ENCODE data around the gene KIAA1217. TPM values are rescaled to one million over a fixed set of nuclear protein-coding genes. Genes with fewer than 3 reads are reported as not detected.

Gene KIAA1217
- total and polyA plus RNA-seq, 3 experiments from 2014 or later = 0.20 TPM; not detected in 2

DNA sequence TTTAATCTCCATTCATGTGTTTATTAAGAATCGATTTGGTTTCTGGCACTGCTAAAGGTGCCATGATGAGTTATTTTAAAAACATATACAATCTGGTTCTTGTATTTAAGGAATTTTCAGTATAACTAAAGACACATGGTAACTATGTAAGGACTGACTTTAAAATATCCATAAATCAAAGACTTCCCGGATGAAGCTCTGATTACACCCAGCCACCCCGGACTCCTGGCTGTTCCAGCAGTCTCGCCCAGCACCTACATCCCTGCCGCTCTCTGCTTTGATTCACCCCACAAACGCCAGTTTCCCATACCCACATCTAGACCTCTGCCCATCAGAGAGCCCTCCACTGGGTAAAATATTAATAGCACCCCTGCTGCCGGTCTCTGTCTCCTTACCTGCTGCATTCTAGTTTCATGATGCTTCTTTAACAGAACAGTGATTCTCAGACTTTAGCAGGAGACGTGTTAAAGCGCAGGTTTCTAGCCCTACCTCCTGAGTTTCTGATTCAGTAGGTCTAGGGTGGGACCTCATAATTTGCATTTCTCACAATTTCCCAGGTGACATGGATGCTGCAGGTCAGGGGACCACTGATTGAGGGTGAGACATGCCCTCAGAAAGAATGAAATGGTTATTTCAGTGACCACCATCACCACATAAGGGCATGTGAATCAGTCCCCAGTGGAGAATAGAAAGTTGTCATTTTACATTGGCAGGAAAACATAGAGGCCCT, 185.7 kb downstream of the KIAA1217 start:
- CTCF ChIA-PET = no interaction called here
- no peaks in the 10 kb centered on the region for H3K4me1 ChIP-seq (ENCODE audit: insufficient read depth, low read length)
- no peaks in the 10 kb centered on the region for H3K9me3 Mint-ChIP-seq
- H3K4me1 Mint-ChIP-seq = no peaks in the 10 kb centered on the region
- H3K27ac Mint-ChIP-seq = no peak overlapping the region
- no peaks in the 10 kb centered on the region for H3K36me3 Mint-ChIP-seq
- no peak overlapping the region for H3K4me3 Mint-ChIP-seq
- H3K27me3 Mint-ChIP-seq = peaks cover 6% of the 10 kb centered on the region in 2 donors
- POLR2A ChIA-PET = no interaction called here
- H3K4me3 ChIP-seq (ENCODE audit: low read length) = no peak overlapping the region
- H3K27ac ChIP-seq (ENCODE audit: low read depth, low read length) = no peak overlapping the region
- no peaks in the 10 kb centered on the region for H3K27me3 ChIP-seq (ENCODE audit: insufficient read depth, low read length, poor library complexity, severe bottlenecking)
- no peaks in the 10 kb centered on the region for H3K36me3 ChIP-seq (ENCODE audit: insufficient read depth, low read length)
- no peaks in the 10 kb centered on the region for H3K9me3 ChIP-seq (ENCODE audit: low read length)
- no peak for DNase-seq

- DNase-seq = no peak
- Histone ChIP-seq H3K4me1 (ENCODE audit: insufficient read depth, low read length) (no peaks in the 10 kb centered on the region), H3K27ac (ENCODE audit: low read depth, low read length) (no peak overlapping the region), H3K27me3 (ENCODE audit: insufficient read depth, low read length, poor library complexity, severe bottlenecking) (no peaks in the 10 kb centered on the region), H3K4me3 (ENCODE audit: low read length) (no peak overlapping the region), H3K36me3 (ENCODE audit: insufficient read depth, low read length) (no peaks in the 10 kb centered on the region), H3K9me3 (ENCODE audit: low read length) (no peaks in the 10 kb centered on the region)
- peaks cover 0 to 2% (median 0%) of the 10 kb centered on the region in 5 donors for H3K9me3 Mint-ChIP-seq
- peaks cover 6% of the 10 kb centered on the region in 2 donors for H3K27me3 Mint-ChIP-seq
- H3K36me3 Mint-ChIP-seq = no peaks in the 10 kb centered on the region
- ChIA-PET POLR2A (no interaction called here), CTCF (no interaction called here)
- no peak overlapping the region for H3K4me3 Mint-ChIP-seq
- H3K4me1 Mint-ChIP-seq = no peaks in the 10 kb centered on the region
- H3K27ac Mint-ChIP-seq = no peak overlapping the region
These were observed 187.5 kb downstream of the KIAA1217 start for GRCh38 chr10:24396396-24396795.

DNA sequence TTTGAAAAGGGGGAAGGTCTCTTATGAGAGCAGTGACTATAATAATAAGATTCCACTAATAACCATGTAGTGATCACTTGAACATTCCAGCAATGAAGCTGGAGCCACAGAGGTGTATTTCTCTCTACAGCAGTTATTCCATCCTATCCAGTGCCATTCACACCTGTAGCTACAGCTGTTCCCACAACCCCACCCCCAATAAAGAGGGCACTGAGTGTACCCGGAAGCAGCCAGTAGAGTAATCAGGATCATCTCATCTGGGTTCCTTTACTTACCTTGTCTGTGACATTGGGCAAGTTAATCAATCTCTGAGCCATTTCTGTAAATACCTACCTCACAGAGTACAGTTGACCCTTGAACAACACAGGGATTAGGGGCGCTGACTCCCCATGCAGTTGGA, 188.7 kb downstream of the KIAA1217 start:
- Histone ChIP-seq H3K36me3 (ENCODE audit: insufficient read depth, low read length) (no peaks in the 10 kb centered on the region), H3K27ac (ENCODE audit: low read depth, low read length) (no peak overlapping the region), H3K4me3 (ENCODE audit: low read length) (no peak overlapping the region), H3K9me3 (ENCODE audit: low read length) (no peaks in the 10 kb centered on the region), H3K27me3 (ENCODE audit: insufficient read depth, low read length, poor library complexity, severe bottlenecking) (no peaks in the 10 kb centered on the region), H3K4me1 (ENCODE audit: insufficient read depth, low read length) (no peaks in the 10 kb centered on the region)
- ChIA-PET CTCF (no interaction called here), POLR2A (interaction anchor here (0.6 kb wide), 1 partner anchor 271 kb away, joined by 5 read pairs; no protein-coding TSS in a partner anchor)
- peaks cover 0 to 3% (median 0%) of the 10 kb centered on the region in 5 donors for H3K9me3 Mint-ChIP-seq
- no peak for DNase-seq
- H3K4me1 Mint-ChIP-seq = no peaks in the 10 kb centered on the region
- no peak overlapping the region for H3K27ac Mint-ChIP-seq
- H3K4me3 Mint-ChIP-seq = no peak overlapping the region
- H3K36me3 Mint-ChIP-seq = no peaks in the 10 kb centered on the region
- H3K27me3 Mint-ChIP-seq = peaks cover 6% of the 10 kb centered on the region in 2 donors

DNA sequence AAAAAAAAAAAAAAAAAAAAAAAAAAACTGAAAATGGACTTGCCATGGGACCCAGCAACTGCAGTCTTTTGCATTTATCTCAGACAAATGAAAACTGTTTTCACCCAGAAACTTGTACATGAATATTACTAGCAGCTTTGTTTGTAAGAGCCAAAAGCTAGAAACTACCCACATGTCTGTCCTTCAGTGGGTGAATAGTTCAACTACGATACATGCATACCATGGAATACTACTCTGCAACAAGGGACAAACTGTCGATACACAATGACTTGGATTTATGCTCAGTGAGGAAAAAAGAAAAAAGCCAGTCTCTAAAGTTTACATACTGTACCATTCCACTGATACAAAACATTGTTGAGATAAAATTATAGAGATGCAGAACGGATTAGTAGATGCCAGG, 195.6 kb downstream of the KIAA1217 start:
- no peak for DNase-seq
- Mint-ChIP-seq H3K9me3 (peaks cover 0 to 3% (median 0%) of the 10 kb centered on the region in 5 donors), H3K4me3 (no peak overlapping the region), H3K27me3 (no peaks in the 10 kb centered on the region), H3K36me3 (no peaks in the 10 kb centered on the region), H3K4me1 (no peaks in the 10 kb centered on the region), H3K27ac (no peak overlapping the region)
- Histone ChIP-seq H3K9me3 (ENCODE audit: low read length) (no peaks in the 10 kb centered on the region), H3K4me1 (ENCODE audit: insufficient read depth, low read length) (no peaks in the 10 kb centered on the region), H3K4me3 (ENCODE audit: low read length) (no peak overlapping the region), H3K27ac (ENCODE audit: low read depth, low read length) (no peak overlapping the region), H3K27me3 (ENCODE audit: insufficient read depth, low read length, poor library complexity, severe bottlenecking) (no peaks in the 10 kb centered on the region), H3K36me3 (ENCODE audit: insufficient read depth, low read length) (no peaks in the 10 kb centered on the region)
- ChIA-PET POLR2A (no interaction called here), CTCF (no interaction called here)

DNA sequence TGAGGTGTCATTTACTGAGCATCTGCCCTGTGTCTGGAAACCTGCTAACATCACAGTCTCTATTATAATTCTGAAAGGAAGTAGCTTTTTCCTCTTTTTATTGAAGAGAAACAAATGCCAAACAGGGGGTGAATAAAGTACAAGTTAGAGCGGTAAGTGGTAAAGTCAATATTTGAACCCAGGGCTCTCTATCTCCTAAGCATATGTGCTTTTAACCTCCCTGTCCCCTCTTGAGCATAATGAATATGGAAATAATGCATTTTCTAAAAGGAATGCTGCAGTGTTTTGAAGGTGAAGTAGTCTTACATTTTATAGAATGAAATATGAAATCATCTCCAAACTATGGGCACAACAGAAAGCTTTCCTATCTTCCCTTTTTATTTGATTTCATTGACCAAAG, 196.7 kb downstream of the KIAA1217 start:
- Mint-ChIP-seq H3K27ac (no peak overlapping the region), H3K4me3 (no peak overlapping the region), H3K36me3 (no peaks in the 10 kb centered on the region), H3K4me1 (no peaks in the 10 kb centered on the region), H3K9me3 (peaks cover 0 to 1% (median 0%) of the 10 kb centered on the region in 5 donors), H3K27me3 (no peaks in the 10 kb centered on the region)
- H3K4me1 ChIP-seq (ENCODE audit: insufficient read depth, low read length) = no peaks in the 10 kb centered on the region
- H3K9me3 ChIP-seq (ENCODE audit: low read length) = no peaks in the 10 kb centered on the region
- no peak for DNase-seq
- H3K36me3 ChIP-seq (ENCODE audit: insufficient read depth, low read length) = no peaks in the 10 kb centered on the region
- no peak overlapping the region for H3K27ac ChIP-seq (ENCODE audit: low read depth, low read length)
- CTCF ChIA-PET = no interaction called here
- POLR2A ChIA-PET = no interaction called here
- H3K27me3 ChIP-seq (ENCODE audit: insufficient read depth, low read length, poor library complexity, severe bottlenecking) = no peaks in the 10 kb centered on the region
- no peak overlapping the region for H3K4me3 ChIP-seq (ENCODE audit: low read length)

- H3K36me3 Mint-ChIP-seq = no peaks in the 10 kb centered on the region
- Histone ChIP-seq H3K27me3 (ENCODE audit: insufficient read depth, low read length, poor library complexity, severe bottlenecking) (no peaks in the 10 kb centered on the region), H3K27ac (ENCODE audit: low read depth, low read length) (no peak overlapping the region), H3K4me3 (ENCODE audit: low read length) (no peak overlapping the region), H3K4me1 (ENCODE audit: insufficient read depth, low read length) (no peaks in the 10 kb centered on the region), H3K9me3 (ENCODE audit: low read length) (no peaks in the 10 kb centered on the region), H3K36me3 (ENCODE audit: insufficient read depth, low read length) (no peaks in the 10 kb centered on the region)
- no peaks in the 10 kb centered on the region for H3K9me3 Mint-ChIP-seq
- ChIA-PET POLR2A (no interaction called here), CTCF (no interaction called here)
- no peaks in the 10 kb centered on the region for H3K27me3 Mint-ChIP-seq
- no peak overlapping the region for H3K27ac Mint-ChIP-seq
- no peak overlapping the region for H3K4me3 Mint-ChIP-seq
- no peaks in the 10 kb centered on the region for H3K4me1 Mint-ChIP-seq
- DNase-seq = no peak
These were observed 198.0 kb downstream of the KIAA1217 start for GRCh38 chr10:24406809-24407483.

GRCh38 chr10:24407928-24408327, 199.0 kb downstream of the KIAA1217 start:
- DNase-seq = no peak
- H3K27ac ChIP-seq (ENCODE audit: low read depth, low read length) = no peak overlapping the region
- no peaks in the 10 kb centered on the region for H3K36me3 Mint-ChIP-seq
- H3K9me3 Mint-ChIP-seq = no peaks in the 10 kb centered on the region
- no peak overlapping the region for H3K4me3 ChIP-seq (ENCODE audit: low read length)
- H3K27ac Mint-ChIP-seq = no peak overlapping the region
- ChIA-PET POLR2A (no interaction called here), CTCF (no interaction called here)
- H3K27me3 Mint-ChIP-seq = no peaks in the 10 kb centered on the region
- no peak overlapping the region for H3K4me3 Mint-ChIP-seq
- no peaks in the 10 kb centered on the region for H3K9me3 ChIP-seq (ENCODE audit: low read length)
- H3K4me1 ChIP-seq (ENCODE audit: insufficient read depth, low read length) = no peaks in the 10 kb centered on the region
- no peaks in the 10 kb centered on the region for H3K36me3 ChIP-seq (ENCODE audit: insufficient read depth, low read length)
- H3K27me3 ChIP-seq (ENCODE audit: insufficient read depth, low read length, poor library complexity, severe bottlenecking) = no peaks in the 10 kb centered on the region
- H3K4me1 Mint-ChIP-seq = no peaks in the 10 kb centered on the region

DNA sequence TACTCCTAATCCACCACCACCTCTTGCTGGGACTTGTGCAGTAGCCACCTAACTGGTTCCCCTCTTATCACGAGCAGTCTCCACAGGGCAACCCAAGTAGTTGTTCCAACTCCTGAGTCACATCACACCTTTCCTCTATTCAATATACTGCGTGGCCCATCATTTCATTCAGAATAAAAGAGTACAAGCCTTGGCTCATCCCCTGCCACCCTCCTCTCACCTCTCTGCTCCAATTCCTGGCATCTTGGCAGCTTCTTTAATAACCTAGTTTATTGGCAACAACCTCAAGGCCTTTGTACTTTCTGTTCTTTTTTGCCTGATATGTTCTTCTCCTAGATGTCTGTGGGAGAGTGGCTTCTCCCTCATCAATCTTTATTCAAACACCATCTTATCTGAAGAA, 199.4 kb downstream of the KIAA1217 start:
- ChIA-PET POLR2A (no interaction called here), CTCF (no interaction called here)
- Mint-ChIP-seq H3K27ac (no peak overlapping the region), H3K36me3 (no peaks in the 10 kb centered on the region), H3K27me3 (no peaks in the 10 kb centered on the region), H3K4me1 (no peaks in the 10 kb centered on the region), H3K4me3 (no peak overlapping the region), H3K9me3 (no peaks in the 10 kb centered on the region)
- Histone ChIP-seq H3K4me1 (ENCODE audit: insufficient read depth, low read length) (no peaks in the 10 kb centered on the region), H3K36me3 (ENCODE audit: insufficient read depth, low read length) (no peaks in the 10 kb centered on the region), H3K27ac (ENCODE audit: low read depth, low read length) (no peak overlapping the region), H3K27me3 (ENCODE audit: insufficient read depth, low read length, poor library complexity, severe bottlenecking) (no peaks in the 10 kb centered on the region), H3K4me3 (ENCODE audit: low read length) (no peak overlapping the region), H3K9me3 (ENCODE audit: low read length) (no peaks in the 10 kb centered on the region)
- DNase-seq = no peak
